Thymus (tissue), 11 donors: Measurements from ENCODE around the gene SCRN2. TPM values are rescaled to one million over a fixed set of nuclear protein-coding genes. Genes with fewer than 3 reads are reported as not detected.
A peak's percentile ranks its signal among the peaks of the same experiment; 100 is the strongest.

Experiments
- DNase-seq, 9 donors: peaks; one replicate each; pipeline ENCODE4 v3.0.0-alpha.2; 2013; ENCODE audit warnings: low spot score in 9 of 9, low read depth in 6 of 9, missing footprints in 1 of 9
- H3K27ac ChIP-seq, 2 donors: one replicate each; pipeline ENCODE4 v1.5.1; 2013; ENCODE audit warnings: control low read depth in 1 of 2, low read depth in 1 of 2, low read length in 1 of 2, mild to moderate bottlenecking in 1 of 2, moderate library complexity in 1 of 2
- H3K27me3 ChIP-seq, 2 donors: one replicate each; pipeline ENCODE4 v1.5.1; 2013; ENCODE audit warnings: low read length in 1 of 2; ENCODE audit not compliant: control insufficient read depth in 2 of 2, insufficient read depth in 1 of 2
- H3K36me3 ChIP-seq, 2 donors: one replicate each; pipeline ENCODE4 v1.5.1; 2013; ENCODE audit warnings: low read length in 1 of 2, mild to moderate bottlenecking in 1 of 2, moderate library complexity in 1 of 2; ENCODE audit not compliant: control insufficient read depth in 2 of 2, insufficient read depth in 2 of 2
- H3K4me1 ChIP-seq, 2 donors: one replicate each; pipeline ENCODE4 v1.5.1; 2013; ENCODE audit warnings: low read length in 2 of 2; ENCODE audit not compliant: control insufficient read depth in 2 of 2, insufficient read depth in 2 of 2
- H3K4me3 ChIP-seq, 2 donors: one replicate each; pipeline ENCODE4 v1.5.1; 2013; ENCODE audit warnings: low read length in 2 of 2, control low read depth in 1 of 2, mild to moderate bottlenecking in 1 of 2
- H3K9me3 ChIP-seq, 2 donors: one replicate each; pipeline ENCODE4 v1.5.1; 2013; ENCODE audit warnings: low read length in 1 of 2, mild to moderate bottlenecking in 1 of 2; ENCODE audit not compliant: control insufficient read depth in 2 of 2, insufficient read depth in 1 of 2
- WGBS: extraction: QIAGEN DNeasy Blood & Tissue Kit; methylation state at CpG from one replicate; pipeline ENCODE4 v1.1.7; 2013; 5-methylcytosine and 5-hydroxymethylcytosine counted together
- polyA plus RNA-seq: library from polyadenylated mRNA; stranded (reverse); fragments of 200-250 nt; gene quantifications from one replicate; pipeline ENCODE4 v1.2.3, GENCODE V29; 2013
- total RNA-seq: library from RNA; stranded (reverse); fragments of 120-200 nt; gene quantifications from one replicate; pipeline ENCODE4 v1.2.4, GENCODE V29; 2013
- donor health status: healthy.

Gene SCRN2
- total and polyA plus RNA-seq, 2 donors, result 25.3 to 39.4 TPM

DNA sequence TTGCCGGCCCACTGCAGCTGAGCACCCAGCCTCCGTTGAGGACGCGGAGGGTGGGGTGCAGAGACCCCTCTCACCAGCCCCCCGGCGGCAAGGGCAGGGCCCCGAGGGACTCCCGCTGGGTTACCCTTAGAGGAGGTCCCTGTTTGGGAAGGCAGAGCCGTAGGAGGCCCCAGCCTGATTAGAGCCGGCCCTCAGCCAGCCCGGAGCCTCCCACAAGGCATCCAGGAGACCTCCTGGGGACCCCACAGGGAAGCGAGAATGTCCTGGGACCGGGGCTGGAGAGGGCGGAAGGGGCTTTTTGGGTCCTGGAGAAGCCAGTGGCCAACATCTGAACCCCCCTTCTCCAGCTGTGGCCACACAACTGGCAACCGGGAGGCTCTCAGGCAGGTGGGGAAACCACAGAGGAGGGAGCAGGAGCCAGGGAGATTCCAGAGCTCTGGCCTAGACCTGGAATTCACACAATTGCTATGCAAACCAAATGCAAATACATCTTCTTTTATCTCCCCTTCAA, 31.6 kb upstream of the SCRN2 start:
- no peak for DNase-seq
- H3K4me3 ChIP-seq, result no peak overlapping the region
- peaks cover 0 to 44% of the 10 kb centered on the region in 2 donors for H3K4me1 ChIP-seq
- H3K9me3 ChIP-seq, result peaks cover 0 to 3% of the 10 kb centered on the region in 2 donors
- no peaks in the 10 kb centered on the region for H3K36me3 ChIP-seq
- peaks cover 29 to 62% of the 10 kb centered on the region in 2 donors for H3K27me3 ChIP-seq
- H3K27ac ChIP-seq, result peak overlapping the region; percentile 62 to 76
- WGBS, result 72% methylated on average over 15 of the region's 15 CpGs

DNA sequence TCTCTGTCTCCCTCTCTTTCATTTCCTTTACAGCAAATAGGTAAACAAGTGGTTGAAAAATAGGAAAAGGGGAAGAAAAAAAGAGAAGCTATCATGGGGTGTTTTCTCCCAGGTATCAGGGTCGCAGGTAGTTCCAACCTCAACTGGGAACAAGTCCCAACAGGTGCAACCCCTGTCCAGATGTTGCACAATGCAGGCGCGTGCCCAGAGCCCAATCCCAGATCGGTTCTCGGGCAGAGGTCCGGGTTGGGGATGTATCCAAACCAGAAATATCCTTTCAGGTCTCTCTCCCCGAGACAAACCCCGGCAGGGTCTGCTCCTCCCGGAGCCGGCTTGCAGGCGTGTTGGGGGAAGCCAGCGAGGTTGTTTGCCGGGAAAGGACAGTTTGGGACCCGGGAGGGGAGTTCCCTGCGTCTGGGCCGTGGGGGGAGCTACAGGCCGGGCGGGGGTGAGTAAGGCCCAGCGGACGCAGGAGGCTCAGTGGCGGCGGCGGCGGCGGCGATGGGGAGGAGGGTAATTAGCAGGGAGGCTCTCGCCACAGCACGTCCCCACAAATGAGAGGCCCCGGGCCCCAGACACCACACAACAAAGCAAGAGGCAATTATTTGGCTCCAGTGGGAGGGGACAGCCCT, 31.1 kb upstream of the SCRN2 start:
- Histone ChIP-seq H3K27ac (peak overlapping the region; percentile 62 to 76), H3K9me3 (peaks cover 0 to 3% of the 10 kb centered on the region in 2 donors), H3K4me3 (no peak overlapping the region), H3K27me3 (peaks cover 29 to 58% of the 10 kb centered on the region in 2 donors), H3K4me1 (peaks cover 0 to 44% of the 10 kb centered on the region in 2 donors), H3K36me3 (no peaks in the 10 kb centered on the region)
- WGBS, result 22% methylated on average over 29 of the region's 29 CpGs
- no peak for DNase-seq

DNA sequence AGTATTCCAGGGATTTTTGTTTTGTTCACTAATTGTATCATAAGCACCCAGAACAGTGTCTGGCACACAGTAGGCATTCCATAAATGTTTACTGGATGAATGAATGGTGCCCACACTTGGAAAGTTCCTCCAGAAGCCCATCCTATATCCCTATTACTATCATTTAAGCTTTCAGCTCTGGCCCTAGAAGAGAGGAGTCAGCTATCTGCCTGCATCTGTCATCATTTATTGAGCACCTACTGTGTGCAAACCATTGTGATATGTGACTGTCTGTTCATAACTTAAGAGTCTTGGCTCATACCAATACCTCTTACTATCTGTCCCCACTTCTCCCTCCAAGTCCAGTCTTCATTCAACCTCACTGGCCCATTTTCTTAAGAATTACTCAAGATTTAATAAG, 30.0 kb upstream of the SCRN2 start:
- Histone ChIP-seq H3K4me3 (no peak overlapping the region), H3K27me3 (peaks cover 29 to 63% of the 10 kb centered on the region in 2 donors), H3K36me3 (no peaks in the 10 kb centered on the region), H3K4me1 (peaks cover 0 to 52% of the 10 kb centered on the region in 2 donors), H3K9me3 (peaks cover 0 to 3% of the 10 kb centered on the region in 2 donors), H3K27ac (no peak overlapping the region)
- no peak for DNase-seq

DNA sequence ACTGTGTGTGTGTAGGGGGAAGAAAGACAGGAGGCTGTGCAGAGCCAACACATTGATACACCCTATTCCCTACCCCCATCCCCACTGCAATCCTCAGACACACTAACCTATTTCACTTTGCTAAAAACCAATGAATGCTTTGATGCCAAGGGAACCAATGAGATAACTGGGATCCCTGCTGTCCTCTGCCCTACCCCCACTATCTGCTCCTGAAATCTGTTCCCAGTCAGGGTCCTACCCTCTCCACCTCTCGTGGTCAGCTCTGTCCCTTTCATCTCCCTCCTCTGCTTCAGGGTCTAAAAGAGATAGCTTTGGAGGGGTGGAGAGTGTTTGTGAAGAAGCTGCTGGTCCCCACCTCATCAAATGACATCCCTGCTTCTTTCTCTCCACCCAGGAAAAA, 29.0 kb upstream of the SCRN2 start:
- no peak overlapping the region for H3K27ac ChIP-seq
- no peaks in the 10 kb centered on the region for H3K36me3 ChIP-seq
- H3K4me1 ChIP-seq, result peaks cover under 1 to 55% of the 10 kb centered on the region in 2 donors
- peaks cover 0 to 3% of the 10 kb centered on the region in 2 donors for H3K9me3 ChIP-seq
- no peak for DNase-seq
- WGBS, result 73% methylated on average over 1 of the region's 1 CpG
- H3K4me3 ChIP-seq, result no peak overlapping the region
- H3K27me3 ChIP-seq, result peaks cover 29 to 60% of the 10 kb centered on the region in 2 donors

DNA sequence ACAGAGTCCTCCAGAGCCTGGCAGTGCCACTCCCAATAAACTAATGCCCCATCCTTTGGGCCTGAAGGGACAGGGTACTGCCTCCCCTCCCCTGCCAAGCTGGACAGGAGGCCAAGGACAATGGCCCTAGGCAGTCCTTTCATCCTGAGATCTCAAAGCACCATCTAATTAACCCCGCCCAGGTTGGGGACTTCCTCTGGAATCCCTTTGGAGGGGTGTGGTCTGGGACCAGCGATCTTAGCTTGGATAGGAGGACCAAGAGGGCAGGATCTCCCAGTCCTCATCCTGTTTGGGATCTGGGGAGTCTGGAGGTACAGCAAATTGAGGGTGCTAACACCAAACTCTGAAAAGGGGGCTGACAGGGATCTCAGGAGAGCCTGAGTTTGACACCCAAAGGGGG, 28.0 kb upstream of the SCRN2 start:
- Histone ChIP-seq H3K9me3 (peaks cover 0 to 3% of the 10 kb centered on the region in 2 donors), H3K36me3 (no peaks in the 10 kb centered on the region), H3K4me3 (no peak overlapping the region), H3K27me3 (peaks cover 29 to 60% of the 10 kb centered on the region in 2 donors), H3K4me1 (peaks cover 3 to 53% of the 10 kb centered on the region in 2 donors), H3K27ac (no peak overlapping the region)
- 60% methylated on average over 2 of the region's 2 CpGs for WGBS
- DNase-seq, result no peak

DNA sequence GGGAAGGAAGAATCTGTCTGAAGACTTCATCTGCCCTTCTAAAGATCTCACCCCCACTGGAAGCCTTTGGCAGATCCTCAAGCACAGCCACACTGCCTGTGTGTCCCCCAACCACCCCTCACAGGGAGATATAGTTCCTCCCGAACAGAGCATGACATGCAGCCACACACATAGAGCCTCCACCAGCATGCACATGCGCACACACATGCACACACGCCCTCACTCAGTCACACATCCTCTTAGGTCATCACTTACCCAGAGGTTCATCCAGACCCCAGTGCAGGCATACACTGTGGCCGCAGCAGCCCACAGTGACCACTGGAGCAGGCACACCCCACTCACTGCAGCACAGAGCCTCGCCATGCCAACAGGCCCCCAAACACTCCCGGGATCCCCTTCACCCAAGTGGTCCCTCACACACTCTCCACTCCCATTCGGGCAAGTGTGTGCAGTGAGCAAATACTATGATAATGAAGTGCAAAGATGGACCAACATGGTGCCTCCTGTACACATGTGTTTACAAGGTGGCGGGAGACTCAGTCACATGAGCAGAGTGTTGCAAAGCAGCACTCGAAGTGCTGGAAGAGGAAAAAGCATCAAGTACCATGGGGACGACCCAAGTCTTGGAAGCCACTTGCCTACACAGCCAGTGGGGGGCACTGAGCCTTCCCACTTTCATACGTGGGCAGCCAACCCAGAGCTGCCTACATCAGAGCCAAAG, 26.9 kb upstream of the SCRN2 start:
- Histone ChIP-seq H3K9me3 (peaks cover 0 to 3% of the 10 kb centered on the region in 2 donors), H3K27ac (no peak overlapping the region), H3K4me1 (peaks cover 3 to 46% of the 10 kb centered on the region in 2 donors), H3K36me3 (no peaks in the 10 kb centered on the region), H3K27me3 (peaks cover 26 to 52% of the 10 kb centered on the region in 2 donors), H3K4me3 (no peak overlapping the region)
- 95% methylated on average over 11 of the region's 11 CpGs for WGBS
- DNase-seq, result no peak

DNA sequence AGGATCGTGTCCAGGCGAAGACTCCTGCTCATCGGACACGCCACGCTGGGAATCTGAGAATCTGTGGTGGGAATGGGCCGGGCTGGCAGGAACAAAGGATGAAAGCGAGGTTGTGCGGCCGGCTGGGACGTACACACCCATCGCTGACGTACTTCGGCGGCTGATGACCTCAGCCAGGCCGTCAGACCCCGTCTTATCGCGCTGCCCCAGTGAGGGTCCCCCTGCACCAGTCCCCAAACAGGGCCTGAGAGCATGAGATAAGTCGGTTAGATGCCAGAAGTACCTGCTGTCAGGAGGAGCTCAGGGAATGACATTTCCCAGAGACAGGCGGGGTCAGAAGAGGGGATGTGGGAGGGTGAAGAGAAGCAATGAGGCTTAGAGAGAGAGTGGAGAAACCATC, 25.9 kb upstream of the SCRN2 start:
- H3K4me3 ChIP-seq, result no peak overlapping the region
- peak overlapping the region in 1 of 2 donors; percentile 8 for H3K27ac ChIP-seq
- 92% methylated on average over 20 of the region's 20 CpGs for WGBS
- H3K4me1 ChIP-seq, result peaks cover 3 to 42% of the 10 kb centered on the region in 2 donors
- no peaks in the 10 kb centered on the region for H3K36me3 ChIP-seq
- no peak for DNase-seq
- peaks cover 0 to under 1% of the 10 kb centered on the region in 2 donors for H3K9me3 ChIP-seq
- peaks cover 17 to 42% of the 10 kb centered on the region in 2 donors for H3K27me3 ChIP-seq

DNA sequence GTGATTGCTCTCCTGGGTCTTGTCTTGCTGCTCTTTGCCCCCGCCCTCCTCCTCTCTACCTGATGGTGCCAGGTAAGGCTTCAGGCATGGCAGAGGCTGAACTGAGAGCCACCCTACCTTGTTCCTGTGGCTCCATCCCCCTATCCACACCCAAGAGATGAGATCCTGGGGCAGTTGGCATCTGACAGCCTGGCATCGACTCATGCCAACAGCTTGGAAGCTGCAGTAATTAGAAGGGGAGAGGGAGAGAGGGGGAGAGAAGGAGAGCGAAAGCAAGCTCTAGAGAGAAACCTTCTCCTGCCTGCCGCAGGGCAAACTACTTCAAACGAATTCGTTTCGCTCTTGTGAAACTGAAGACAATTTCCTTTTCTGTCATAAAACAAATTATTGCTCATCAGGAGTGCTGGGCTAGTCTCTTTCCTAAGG, 23.7 kb upstream of the SCRN2 start:
- H3K27ac ChIP-seq, result no peak overlapping the region
- H3K27me3 ChIP-seq, result peaks cover under 1 to 26% of the 10 kb centered on the region in 2 donors
- 58% methylated on average over 7 of the region's 7 CpGs for WGBS
- no peaks in the 10 kb centered on the region for H3K36me3 ChIP-seq
- peaks cover 3 to 42% of the 10 kb centered on the region in 2 donors for H3K4me1 ChIP-seq
- H3K9me3 ChIP-seq, result no peaks in the 10 kb centered on the region
- no peak overlapping the region for H3K4me3 ChIP-seq
- peak in 2 of 9 donors; percentile 39 to 54 for DNase-seq
